IMR-90 (cell line): ENCODE results near the gene KNCN.

Experiments used
- CTCF ChIP-seq: conservative IDR thresholded peaks from 2 replicates; pipeline ENCODE4 v1.5.1; 2012; ENCODE audit warnings: mild to moderate bottlenecking, low read depth, low read length, improper control_type of control experiment
- RFX5 ChIP-seq: IDR thresholded peaks from 2 replicates; pipeline ENCODE4 v1.8.0; 2012; ENCODE audit warnings: low read depth, mild to moderate bottlenecking, low read length, moderate library complexity

GRCh38 chr1:46592823-46593222 is 41.4 kb upstream of the KNCN start:
- TF ChIP-seq CTCF (no peak), RFX5 (no peak)
